ENCODE measurements around the gene ERBB4.
"Not testable (repeated sequence)": the region's sequence is repeated elsewhere in the genome, so short reads cannot be mapped to it uniquely, and the experiment has no call there.

The ERBB4 gene

GRCh38 chr2:211745295-211746097, 793.1 kb downstream of the ERBB4 start:
- Histone ChIP-seq H3K27me3 (ENCODE audit: control insufficient read depth, insufficient read depth, low read length) (no peaks in the 10 kb centered on the region), H3K4me1 (ENCODE audit: control insufficient read depth, insufficient read depth, low read length) (no peaks in the 10 kb centered on the region), H3K9ac (ENCODE audit: low read depth, low read length) (no peak overlapping the region), H3K36me3 (ENCODE audit: control insufficient read depth, insufficient read depth, low read length) (no peaks in the 10 kb centered on the region), H3K4me3 (ENCODE audit: low read depth, low read length) (no peak overlapping the region), H3K9me3 (ENCODE audit: control insufficient read depth, insufficient read depth, low read length) (no peaks in the 10 kb centered on the region), H3K27ac (ENCODE audit: low read depth, low read length) (no peak overlapping the region)

GRCh38 chr2:211744379-211744778, 794.2 kb downstream of the ERBB4 start:
- no peak overlapping the region for H3K27ac ChIP-seq (ENCODE audit: low read depth, low read length)

GRCh38 chr2:211741966-211742365, 796.6 kb downstream of the ERBB4 start:
- Histone ChIP-seq H3K4me3 (ENCODE audit: low read depth, low read length) (no peak overlapping the region), H3K36me3 (ENCODE audit: control insufficient read depth, insufficient read depth, low read length) (no peaks in the 10 kb centered on the region), H3K27ac (ENCODE audit: low read depth, low read length) (no peak overlapping the region), H3K9me3 (ENCODE audit: control insufficient read depth, insufficient read depth, low read length) (no peaks in the 10 kb centered on the region), H3K27me3 (ENCODE audit: control insufficient read depth, insufficient read depth, low read length) (no peaks in the 10 kb centered on the region), H3K4me1 (ENCODE audit: control insufficient read depth, insufficient read depth, low read length) (no peaks in the 10 kb centered on the region), H3K9ac (ENCODE audit: low read depth, low read length) (no peak overlapping the region)

More at GRCh38 chr2:211744379-211744778, 794.2 kb downstream of the ERBB4 start:
- no peak overlapping the region for H3K9ac ChIP-seq (ENCODE audit: low read depth, low read length)
- no peaks in the 10 kb centered on the region for H3K36me3 ChIP-seq (ENCODE audit: control insufficient read depth, insufficient read depth, low read length)
- no peaks in the 10 kb centered on the region for H3K4me1 ChIP-seq (ENCODE audit: control insufficient read depth, insufficient read depth, low read length)
- H3K9me3 ChIP-seq (ENCODE audit: control insufficient read depth, insufficient read depth, low read length), result no peaks in the 10 kb centered on the region
- no peaks in the 10 kb centered on the region for H3K27me3 ChIP-seq (ENCODE audit: control insufficient read depth, insufficient read depth, low read length)
- H3K4me3 ChIP-seq (ENCODE audit: low read depth, low read length), result no peak overlapping the region

- H3K4me1 ChIP-seq (ENCODE audit: control insufficient read depth, insufficient read depth, low read length), result no peaks in the 10 kb centered on the region
- H3K9me3 ChIP-seq (ENCODE audit: control insufficient read depth, insufficient read depth, low read length), result peaks cover 3% of the 10 kb centered on the region; the same call in 1 of the 2 replicates
- no peaks in the 10 kb centered on the region for H3K27me3 ChIP-seq (ENCODE audit: control insufficient read depth, insufficient read depth, low read length)
- H3K9ac ChIP-seq (ENCODE audit: low read depth, low read length), result no peak overlapping the region
- no peak overlapping the region for H3K27ac ChIP-seq (ENCODE audit: low read depth, low read length)
- H3K36me3 ChIP-seq (ENCODE audit: control insufficient read depth, insufficient read depth, low read length), result no peaks in the 10 kb centered on the region
- no peak overlapping the region for H3K4me3 ChIP-seq (ENCODE audit: low read depth, low read length)
Measured at GRCh38 chr2:211737282-211737681, 801.3 kb downstream of the ERBB4 start.

GRCh38 chr2:211730215-211730614, 808.4 kb downstream of the ERBB4 start:
- H3K9ac ChIP-seq (ENCODE audit: low read depth, low read length), result no peak overlapping the region
- H3K27me3 ChIP-seq (ENCODE audit: control insufficient read depth, insufficient read depth, low read length), result no peaks in the 10 kb centered on the region
- peaks cover 7% of the 10 kb centered on the region for H3K4me1 ChIP-seq (ENCODE audit: control insufficient read depth, insufficient read depth, low read length)
- peaks cover 3% of the 10 kb centered on the region; the same call in 1 of the 2 replicates for H3K9me3 ChIP-seq (ENCODE audit: control insufficient read depth, insufficient read depth, low read length)
- no peak overlapping the region for H3K4me3 ChIP-seq (ENCODE audit: low read depth, low read length)
- no peaks in the 10 kb centered on the region for H3K36me3 ChIP-seq (ENCODE audit: control insufficient read depth, insufficient read depth, low read length)
- no peak overlapping the region for H3K27ac ChIP-seq (ENCODE audit: low read depth, low read length)

GRCh38 chr2:211729433-211729832, 809.2 kb downstream of the ERBB4 start:
- Histone ChIP-seq H3K9me3 (ENCODE audit: control insufficient read depth, insufficient read depth, low read length) (peaks cover 3% of the 10 kb centered on the region; the same call in 1 of the 2 replicates), H3K27me3 (ENCODE audit: control insufficient read depth, insufficient read depth, low read length) (no peaks in the 10 kb centered on the region), H3K4me3 (ENCODE audit: low read depth, low read length) (no peak overlapping the region), H3K36me3 (ENCODE audit: control insufficient read depth, insufficient read depth, low read length) (no peaks in the 10 kb centered on the region), H3K9ac (ENCODE audit: low read depth, low read length) (no peak overlapping the region), H3K4me1 (ENCODE audit: control insufficient read depth, insufficient read depth, low read length) (peaks cover 7% of the 10 kb centered on the region), H3K27ac (ENCODE audit: low read depth, low read length) (no peak overlapping the region)

- H3K27ac ChIP-seq (ENCODE audit: low read depth, low read length), result no peak overlapping the region
Measured at GRCh38 chr2:211724933-211725332, 813.7 kb downstream of the ERBB4 start.

GRCh38 chr2:211723398-211723797, 815.2 kb downstream of the ERBB4 start:
- Histone ChIP-seq H3K36me3 (ENCODE audit: control insufficient read depth, insufficient read depth, low read length) (no peaks in the 10 kb centered on the region), H3K27ac (ENCODE audit: low read depth, low read length) (no peak overlapping the region)

More at GRCh38 chr2:211724933-211725332, 813.7 kb downstream of the ERBB4 start:
- Histone ChIP-seq H3K9ac (ENCODE audit: low read depth, low read length) (no peak overlapping the region), H3K36me3 (ENCODE audit: control insufficient read depth, insufficient read depth, low read length) (no peaks in the 10 kb centered on the region), H3K4me3 (ENCODE audit: low read depth, low read length) (no peak overlapping the region), H3K27me3 (ENCODE audit: control insufficient read depth, insufficient read depth, low read length) (no peaks in the 10 kb centered on the region), H3K4me1 (ENCODE audit: control insufficient read depth, insufficient read depth, low read length) (peaks cover 2% of the 10 kb centered on the region; the same call in 1 of the 2 replicates), H3K9me3 (ENCODE audit: control insufficient read depth, insufficient read depth, low read length) (no peaks in the 10 kb centered on the region)

GRCh38 chr2:211722928-211723327, 815.7 kb downstream of the ERBB4 start:
- Histone ChIP-seq H3K36me3 (ENCODE audit: control insufficient read depth, insufficient read depth, low read length) (no peaks in the 10 kb centered on the region), H3K4me1 (ENCODE audit: control insufficient read depth, insufficient read depth, low read length) (no peaks in the 10 kb centered on the region), H3K27ac (ENCODE audit: low read depth, low read length) (no peak overlapping the region), H3K4me3 (ENCODE audit: low read depth, low read length) (no peak overlapping the region), H3K27me3 (ENCODE audit: control insufficient read depth, insufficient read depth, low read length) (no peaks in the 10 kb centered on the region), H3K9ac (ENCODE audit: low read depth, low read length) (no peak overlapping the region), H3K9me3 (ENCODE audit: control insufficient read depth, insufficient read depth, low read length) (no peaks in the 10 kb centered on the region)

More at GRCh38 chr2:211723398-211723797, 815.2 kb downstream of the ERBB4 start:
- H3K4me1 ChIP-seq (ENCODE audit: control insufficient read depth, insufficient read depth, low read length), result no peaks in the 10 kb centered on the region
- H3K4me3 ChIP-seq (ENCODE audit: low read depth, low read length), result no peak overlapping the region
- H3K27me3 ChIP-seq (ENCODE audit: control insufficient read depth, insufficient read depth, low read length), result no peaks in the 10 kb centered on the region
- no peaks in the 10 kb centered on the region for H3K9me3 ChIP-seq (ENCODE audit: control insufficient read depth, insufficient read depth, low read length)
- H3K9ac ChIP-seq (ENCODE audit: low read depth, low read length), result no peak overlapping the region

- H3K36me3 ChIP-seq (ENCODE audit: control insufficient read depth, insufficient read depth, low read length); H3K9me3 ChIP-seq (ENCODE audit: control insufficient read depth, insufficient read depth, low read length); H3K9ac ChIP-seq (ENCODE audit: low read depth, low read length); H3K27ac ChIP-seq (ENCODE audit: low read depth, low read length); H3K4me1 ChIP-seq (ENCODE audit: control insufficient read depth, insufficient read depth, low read length); H3K27me3 ChIP-seq (ENCODE audit: control insufficient read depth, insufficient read depth, low read length); H3K4me3 ChIP-seq (ENCODE audit: low read depth, low read length): not testable (repeated sequence)
Measured at GRCh38 chr2:211721874-211722273, 816.7 kb downstream of the ERBB4 start.

- Histone ChIP-seq H3K27ac (ENCODE audit: low read depth, low read length) (no peak overlapping the region), H3K27me3 (ENCODE audit: control insufficient read depth, insufficient read depth, low read length) (no peaks in the 10 kb centered on the region), H3K4me3 (ENCODE audit: low read depth, low read length) (no peak overlapping the region), H3K4me1 (ENCODE audit: control insufficient read depth, insufficient read depth, low read length) (no peaks in the 10 kb centered on the region), H3K36me3 (ENCODE audit: control insufficient read depth, insufficient read depth, low read length) (no peaks in the 10 kb centered on the region), H3K9ac (ENCODE audit: low read depth, low read length) (no peak overlapping the region), H3K9me3 (ENCODE audit: control insufficient read depth, insufficient read depth, low read length) (no peaks in the 10 kb centered on the region)
Measured at GRCh38 chr2:211709389-211709788, 829.2 kb downstream of the ERBB4 start.

Measured in HUES48 (cell line).